ENCODE measurements around the gene AMFR.
A peak's percentile ranks its signal among the peaks of the same experiment; 100 is the strongest.

AMFR gene

DNA sequence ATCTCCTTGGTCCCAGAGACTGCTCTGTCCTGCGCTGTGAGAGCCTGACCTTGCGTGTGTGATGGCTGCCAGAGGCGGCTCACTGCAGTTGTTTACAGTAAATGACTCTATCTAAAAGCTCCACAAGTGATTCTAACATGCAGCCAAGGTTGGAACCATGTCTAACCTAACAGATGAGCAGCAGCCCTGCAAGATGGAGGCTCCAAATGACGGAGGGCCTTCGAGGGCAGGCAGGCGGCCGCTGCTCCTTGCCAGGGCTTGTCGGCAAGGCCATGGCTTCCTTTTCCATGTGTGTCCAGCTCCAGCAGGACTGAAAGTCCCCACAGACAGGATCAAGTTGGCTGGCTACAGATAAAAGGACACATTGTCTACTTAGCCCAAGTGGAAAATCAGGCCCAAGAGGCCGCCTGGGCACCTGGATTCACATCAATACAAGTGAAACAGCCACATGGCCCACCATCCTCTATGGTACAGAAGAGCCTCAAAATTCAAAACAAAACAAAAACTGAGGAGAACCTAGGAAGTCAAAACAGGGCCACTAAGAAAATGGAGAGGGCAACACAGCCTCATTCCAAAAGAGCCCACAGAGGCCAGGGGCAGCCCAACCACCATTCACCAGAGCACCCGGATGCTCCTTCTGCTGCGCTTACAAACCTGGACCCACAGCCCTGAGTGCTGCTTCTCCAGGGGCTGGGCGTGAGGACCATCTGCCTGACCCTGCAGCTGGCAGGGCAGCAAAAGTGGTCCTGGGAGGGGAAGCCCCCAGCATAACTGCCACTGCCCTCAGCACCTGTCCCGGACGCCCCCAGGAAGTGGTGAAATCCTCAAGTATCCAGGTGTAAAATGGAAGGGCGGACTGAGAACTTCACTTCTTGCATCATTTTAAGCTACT lies 65.0 kb downstream of the AMFR start:
- DNase-seq: no peak

DNA sequence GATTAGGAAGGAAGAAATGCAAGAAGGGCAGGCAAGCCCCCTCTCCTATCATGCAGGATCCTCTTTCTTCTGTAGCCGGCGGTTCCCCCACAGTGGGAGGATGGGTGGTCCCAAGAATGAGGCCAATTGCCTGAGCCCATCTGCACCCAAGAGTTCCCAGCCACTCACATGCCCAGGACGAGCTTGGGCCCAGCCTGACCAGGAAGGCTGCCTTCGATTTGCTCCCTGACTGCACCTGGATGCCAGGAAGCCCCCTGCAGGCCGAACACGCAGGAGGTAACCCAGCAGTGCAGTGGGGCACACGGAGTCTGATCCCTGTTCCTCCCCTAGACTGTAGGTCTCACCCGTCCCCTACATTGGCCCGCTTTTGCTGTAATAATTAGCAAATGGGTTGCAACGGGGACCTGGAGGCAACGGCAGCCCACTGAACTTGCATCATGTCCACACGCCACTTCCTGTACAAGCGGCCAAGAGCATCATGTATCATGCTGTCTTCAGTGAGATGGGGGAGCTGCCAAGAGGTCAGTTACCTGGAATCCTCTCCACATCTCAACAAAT lies 67.5 kb downstream of the AMFR start:
- DNase-seq: no peak

DNA sequence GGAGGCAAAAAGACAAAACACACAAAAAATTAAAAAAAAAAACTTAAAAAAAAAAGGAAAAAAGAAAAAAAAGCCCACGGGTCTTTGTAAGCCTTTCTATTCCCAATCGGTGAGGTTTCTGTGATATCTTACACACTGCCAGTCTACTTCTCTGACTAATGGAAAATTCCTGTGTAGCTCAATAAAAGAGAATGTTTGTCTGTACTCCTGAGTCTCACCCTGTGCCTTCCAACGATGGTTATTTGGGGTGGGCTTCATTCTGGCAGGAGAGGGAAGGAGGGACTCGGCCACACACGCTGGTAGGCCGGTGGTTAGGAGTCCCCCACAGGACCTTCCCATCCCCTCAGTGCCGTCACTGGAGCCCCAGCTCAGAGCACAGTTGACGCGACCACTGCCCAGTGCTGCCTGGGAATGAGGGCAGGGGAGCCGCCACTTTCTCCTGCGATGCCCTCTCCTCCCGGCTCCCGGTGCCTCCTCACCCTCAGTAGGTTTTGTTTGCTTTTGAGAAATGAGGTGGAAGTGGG lies 68.0 kb downstream of the AMFR start:
- DNase-seq: no peak

DNA sequence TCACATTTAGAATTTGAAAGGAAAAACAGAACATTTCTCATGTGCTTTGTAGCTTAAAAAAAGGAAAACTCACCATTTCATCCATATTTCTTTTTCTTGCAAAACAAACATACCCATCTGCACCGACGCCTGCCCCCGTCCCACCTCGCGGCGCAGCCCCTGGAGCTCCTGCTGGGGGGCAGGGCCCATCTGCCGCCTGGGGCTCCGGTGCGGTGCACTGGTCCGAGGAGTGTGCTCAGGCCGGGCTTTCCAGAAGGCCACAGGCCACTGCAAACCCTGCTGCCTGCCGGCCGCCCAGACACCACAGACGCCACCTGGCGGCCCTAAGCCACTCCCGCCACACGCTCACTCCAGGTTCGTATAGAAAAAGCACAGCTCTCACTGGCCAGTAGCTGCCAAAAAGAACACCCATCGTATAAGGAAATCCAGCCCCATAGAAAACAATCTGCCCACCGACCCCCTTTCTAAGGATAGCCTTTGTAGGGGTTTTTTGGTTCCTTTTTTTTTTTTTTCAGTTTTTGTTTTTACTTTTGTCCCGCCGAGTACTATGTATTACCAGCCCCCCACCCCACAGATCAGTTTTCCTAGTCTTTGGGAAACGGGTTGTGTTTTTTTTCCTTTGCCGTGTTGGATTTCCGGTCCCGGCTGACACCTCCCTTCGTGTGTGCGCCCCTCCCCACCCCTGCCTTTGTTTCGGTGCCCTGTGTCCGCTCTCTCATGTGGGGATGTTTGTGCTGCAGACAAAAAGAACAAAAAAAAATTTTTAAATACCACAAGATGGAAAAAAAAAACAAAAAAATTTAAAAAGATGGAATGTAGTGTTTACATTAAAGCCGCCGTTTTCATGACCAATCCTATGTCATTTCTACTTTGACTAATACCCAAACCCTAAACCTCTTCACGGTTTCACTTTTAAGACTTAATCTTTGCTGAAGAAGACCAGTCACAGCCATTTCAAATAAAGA lies 68.8 kb downstream of the AMFR start:
- peak; percentile 38 for DNase-seq

DNA sequence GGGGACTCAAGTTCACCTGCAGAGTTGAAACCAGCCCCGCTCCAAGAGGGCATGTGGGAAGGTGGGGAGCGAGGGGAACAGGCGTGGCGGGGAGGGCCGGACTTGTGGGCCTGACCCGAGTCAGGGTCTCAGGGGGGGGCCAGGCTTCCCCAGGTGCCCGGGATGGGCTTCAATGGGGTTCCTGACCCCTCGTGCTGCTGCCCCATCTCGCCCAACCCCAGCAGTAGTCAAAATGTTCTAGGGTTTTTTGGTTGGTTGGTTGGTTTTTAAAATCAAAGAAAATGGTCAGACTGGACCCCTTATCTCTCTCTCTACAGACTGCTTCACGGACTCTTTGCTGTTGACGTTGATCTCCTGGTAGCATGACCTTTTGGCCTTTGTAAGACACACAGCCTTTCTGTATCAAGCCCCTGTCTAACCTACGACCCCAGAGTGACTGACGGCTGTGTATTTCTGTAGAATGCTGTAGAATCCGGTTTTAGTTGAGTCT lies 69.5 kb downstream of the AMFR start:
- DNase-seq: no peak

DNA sequence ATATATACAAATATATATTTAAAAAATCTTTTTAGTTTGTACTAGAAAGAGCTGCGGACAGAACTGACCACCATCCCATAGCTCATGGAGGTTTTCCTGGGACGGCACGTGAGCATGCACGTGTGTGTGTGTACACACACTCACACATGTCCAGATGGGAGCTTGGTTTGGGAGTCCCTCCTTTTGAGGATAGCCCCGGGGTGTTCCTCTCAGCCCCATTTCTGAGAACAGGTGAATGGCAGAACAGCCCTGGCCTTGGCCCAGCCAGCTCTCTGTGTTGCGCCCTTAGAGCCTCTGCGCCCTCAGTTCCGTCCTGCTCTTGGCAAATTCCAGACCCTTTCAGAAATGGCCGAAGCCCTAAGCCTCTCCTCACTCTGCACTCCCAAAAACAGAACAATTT lies 70.1 kb downstream of the AMFR start:
- no peak for DNase-seq

DNA sequence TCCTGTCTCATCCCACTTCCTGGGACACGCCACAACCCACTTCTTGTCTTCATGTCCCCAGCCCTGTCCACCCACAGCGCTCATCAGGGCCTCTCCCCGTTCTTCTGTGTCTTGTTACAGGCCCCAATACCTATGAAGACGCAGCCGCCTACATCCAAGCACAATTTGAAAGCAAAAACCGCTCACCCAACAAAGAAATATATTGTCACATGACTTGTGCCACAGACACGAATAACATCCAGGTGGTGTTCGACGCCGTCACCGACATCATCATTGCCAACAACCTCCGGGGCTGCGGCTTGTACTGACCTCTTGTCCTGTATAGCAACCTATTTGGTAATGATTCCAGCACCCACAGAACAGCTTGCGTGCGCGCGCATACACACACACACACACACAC lies 70.6 kb downstream of the AMFR start:
- no peak for DNase-seq

DNA sequence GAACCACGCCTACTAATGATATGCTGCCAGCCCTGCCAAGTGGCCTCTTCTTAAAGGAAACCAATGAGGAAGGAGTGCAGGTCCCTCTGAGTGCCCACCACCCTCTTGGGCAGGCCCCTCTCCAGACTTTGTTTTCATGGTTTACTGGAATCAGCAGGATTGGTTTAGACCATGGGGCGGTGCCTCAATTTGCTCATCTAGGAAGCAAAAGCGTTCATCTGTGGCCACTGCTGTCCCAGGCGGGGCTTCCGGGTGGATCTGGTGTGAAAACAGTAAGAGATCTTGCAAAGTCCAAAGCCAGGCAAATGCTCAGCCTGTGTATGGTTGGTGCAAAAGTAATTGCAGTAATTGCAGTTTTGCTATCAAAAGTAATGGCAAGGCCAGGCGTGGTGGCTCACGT lies 71.3 kb downstream of the AMFR start:
- no peak for DNase-seq

DNA sequence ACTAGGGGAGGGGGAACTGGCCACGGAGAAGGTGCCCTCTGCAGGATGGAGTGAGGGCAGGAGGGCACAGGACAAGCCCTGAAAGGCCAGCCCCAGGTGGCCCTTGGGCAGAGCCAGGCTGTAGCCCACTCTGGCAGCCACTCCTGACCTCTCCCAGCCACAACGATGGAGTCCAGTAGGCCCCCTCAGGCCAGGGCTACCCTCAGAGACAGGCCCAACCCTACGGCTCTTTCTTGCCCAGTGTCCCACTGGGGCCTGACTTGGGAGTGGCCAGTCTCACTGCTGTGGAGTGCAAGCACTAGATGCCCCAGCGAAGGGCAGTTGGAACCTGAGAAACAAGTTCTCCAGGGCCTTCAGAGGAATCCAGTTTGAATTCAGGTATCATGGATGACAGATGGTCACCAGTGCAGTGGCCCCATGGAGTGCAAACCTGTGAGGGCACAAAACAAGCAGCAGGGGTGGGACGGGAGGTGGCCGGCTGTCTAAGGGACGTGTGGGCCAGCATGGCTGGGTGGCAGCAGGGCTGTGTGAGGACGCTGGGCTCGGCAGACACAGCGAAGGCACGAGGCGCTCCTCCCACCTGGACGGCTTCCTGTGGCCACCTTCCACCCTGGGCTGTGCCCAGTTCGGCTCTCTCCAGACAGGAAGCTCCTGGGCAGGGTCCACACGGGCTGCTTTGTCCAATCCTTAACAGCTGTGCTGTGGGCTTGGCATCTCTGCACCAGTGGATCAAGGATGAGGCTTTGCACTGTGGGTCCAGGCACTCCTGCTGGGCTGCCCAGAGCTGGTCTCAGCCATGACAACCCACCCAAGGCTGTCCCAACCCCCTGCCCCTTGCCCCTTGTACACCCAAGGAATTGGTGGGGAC lies 72.1 kb downstream of the AMFR start:
- no peak for DNase-seq

DNA sequence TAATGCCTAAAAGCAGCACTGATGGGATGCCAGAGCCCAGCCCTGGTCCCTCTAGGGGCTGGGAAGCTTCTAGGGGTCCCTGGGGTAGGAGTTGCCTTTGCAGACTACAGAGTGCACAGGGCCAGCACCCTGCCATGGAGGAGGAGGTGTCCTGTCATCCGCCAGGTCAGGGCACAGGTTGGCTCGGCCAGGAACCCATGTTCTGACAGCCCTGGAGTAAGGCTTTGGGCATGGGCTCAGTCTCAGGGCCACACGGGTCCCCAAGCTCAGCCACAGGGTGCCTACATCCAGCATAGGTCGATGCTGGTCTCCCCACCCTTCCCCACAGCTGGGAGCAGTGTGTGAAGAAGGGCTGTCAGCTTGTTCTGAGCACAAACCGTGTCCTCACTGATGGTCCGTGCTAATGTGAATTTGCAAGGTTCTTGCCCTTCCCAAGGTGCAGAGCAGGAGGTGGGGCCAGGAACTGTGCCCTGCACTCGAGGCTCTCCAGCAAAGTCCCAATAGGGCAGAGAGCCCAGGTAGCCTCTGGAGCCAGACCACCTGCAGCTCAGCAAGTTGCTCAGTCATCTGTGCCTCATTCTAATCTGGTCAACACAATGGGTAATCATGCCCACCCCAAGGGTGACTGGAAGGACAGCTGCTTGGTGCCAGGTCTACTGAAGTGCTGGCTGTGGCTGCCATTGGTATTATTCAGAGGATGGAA lies 72.8 kb downstream of the AMFR start:
- no peak for DNase-seq

DNA sequence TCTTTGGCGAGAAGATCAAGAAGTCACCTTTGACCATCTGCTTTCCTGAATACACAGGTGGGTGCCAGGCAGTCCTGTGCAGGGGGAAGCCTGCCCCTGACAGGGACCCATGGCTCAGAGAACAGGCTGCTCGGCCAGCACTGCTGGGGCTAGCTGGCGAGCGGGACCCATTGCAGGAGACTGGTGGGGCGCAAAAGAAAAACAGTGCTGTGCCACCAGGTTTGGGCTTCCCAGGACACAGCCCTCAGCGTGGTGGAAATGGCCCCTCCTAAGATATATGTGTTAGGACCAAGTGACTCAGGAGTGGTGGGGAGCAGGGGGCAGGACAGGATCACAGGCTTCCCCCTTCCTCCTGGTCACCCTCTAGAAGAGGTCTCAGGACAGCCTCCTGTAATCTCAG lies 73.9 kb downstream of the AMFR start:
- DNase-seq: no peak

DNA sequence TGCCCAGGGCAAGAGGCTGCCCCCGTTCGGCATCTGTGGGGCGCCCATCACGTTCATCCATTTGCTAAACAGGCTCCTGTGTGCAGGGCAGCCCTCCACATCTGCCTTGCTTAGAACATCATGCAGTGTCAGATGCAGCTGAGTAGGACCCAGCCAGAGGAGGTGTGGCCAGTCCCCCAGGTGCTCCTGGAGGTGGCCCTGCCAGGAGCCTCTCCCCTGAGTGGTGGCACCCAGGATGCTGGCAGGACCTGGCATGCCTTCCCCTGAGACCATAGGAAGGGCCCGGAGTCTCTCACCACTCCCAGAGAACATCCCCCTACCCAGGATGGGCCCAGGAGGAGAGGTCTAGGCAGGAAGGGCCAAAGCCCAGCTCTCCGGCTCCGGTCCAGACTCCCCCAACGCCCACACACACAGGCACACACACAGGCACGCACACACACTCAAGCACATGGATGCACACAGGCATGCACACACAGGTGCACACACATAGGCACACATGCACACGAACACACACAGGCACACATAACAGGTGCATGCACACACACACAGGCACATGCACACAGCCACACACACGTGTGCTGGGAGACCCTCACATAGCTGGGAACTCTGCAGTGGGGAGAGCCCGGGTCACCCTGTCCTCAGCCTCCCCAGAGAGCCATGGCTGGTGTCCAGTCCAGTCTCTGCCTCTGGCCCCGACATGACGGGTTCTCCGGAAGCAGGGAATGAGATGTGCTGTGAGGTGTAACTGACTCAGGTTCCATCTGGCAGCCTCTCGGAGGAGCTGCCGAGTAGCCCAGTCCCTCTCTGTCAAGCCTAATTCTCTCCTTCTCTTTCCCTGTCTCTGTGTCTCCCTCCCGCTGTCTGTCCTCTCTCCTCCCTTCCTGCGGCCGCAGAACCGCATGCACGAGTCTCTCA lies 74.6 kb downstream of the AMFR start:
- DNase-seq: no peak

DNA sequence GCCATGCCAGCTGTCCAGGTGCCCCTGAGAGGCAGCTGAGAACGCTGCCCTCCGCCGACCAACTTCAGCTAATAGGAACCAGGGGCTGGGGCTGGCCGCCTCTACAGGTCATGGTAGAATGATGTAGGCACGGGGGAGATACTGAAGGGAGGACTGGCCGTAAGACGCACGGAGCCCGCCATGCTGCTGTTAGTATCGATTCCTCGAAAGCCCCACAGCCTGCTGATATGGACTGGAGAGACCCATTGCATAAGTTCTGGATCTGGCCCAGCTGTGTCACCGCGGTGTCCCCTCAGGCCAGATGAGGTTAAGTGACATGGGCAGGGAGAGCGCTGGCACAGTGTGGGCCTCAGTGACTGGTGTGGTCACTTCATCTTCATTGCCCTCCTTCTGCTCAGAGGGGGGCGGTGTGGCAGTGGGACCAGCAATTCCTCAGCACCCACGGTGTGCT lies 75.6 kb downstream of the AMFR start:
- no peak for DNase-seq

DNA sequence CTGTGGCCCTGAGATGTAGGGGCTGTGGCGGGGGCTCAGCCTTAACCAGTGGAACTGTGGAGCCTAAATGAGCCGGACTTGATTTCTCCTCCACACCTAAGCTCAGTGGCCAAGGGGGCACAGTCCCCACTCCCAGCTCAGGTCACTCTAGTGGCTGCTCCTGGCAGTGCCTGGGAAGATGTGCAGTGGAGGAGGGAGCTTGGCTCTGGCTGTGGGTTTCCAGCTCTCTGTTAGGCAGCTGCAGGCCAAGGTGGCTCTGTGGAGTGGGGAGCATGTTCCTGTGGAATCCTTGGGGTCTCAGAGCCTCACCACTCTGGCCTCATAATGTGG lies 76.3 kb downstream of the AMFR start:
- DNase-seq: no peak

DNA sequence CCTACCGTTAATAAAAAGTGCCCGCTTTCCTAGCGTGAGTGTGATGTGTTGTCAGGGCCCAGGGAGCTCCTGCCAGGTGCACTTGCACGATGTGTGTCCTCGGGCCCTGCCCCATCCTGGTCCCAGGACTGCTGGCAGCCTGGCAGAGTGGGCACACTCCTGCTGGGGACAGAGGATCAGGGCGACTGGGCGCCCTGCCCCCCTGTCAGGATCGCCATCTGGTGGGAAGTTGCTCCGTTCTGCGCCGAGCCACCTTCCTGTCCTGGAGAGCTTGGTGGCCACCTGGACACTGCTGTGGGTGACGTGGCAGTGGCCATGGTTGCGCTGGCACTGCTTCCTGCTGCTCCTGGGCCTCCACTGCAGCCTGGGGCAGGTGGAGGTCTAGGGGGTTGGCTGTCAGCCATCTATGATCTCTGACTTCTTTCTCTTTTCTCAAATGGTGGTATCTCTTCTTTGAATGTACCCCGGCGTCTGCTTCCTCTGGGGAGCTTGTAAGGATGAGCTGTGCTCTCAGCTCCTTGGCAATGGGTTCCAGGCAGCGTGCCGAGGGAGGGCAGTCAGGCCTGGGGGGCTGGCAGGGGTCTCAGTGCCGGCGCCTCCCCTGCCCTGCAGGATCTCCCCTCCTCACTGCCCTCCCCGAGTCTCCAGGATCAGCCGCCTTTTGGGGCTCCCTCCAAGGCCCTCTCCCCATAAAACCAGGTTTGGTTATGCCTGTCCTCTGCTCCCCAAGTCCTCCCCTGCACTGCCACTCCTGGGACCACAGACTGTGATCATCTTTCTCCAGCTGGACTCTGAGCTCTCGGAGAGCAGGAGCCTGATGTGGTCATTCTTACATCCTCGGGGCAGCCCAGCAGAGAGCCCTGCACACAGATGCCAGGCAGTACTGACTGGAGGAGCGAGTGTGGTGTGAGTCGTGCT lies 76.9 kb downstream of the AMFR start:
- DNase-seq: peak; percentile 80

DNA sequence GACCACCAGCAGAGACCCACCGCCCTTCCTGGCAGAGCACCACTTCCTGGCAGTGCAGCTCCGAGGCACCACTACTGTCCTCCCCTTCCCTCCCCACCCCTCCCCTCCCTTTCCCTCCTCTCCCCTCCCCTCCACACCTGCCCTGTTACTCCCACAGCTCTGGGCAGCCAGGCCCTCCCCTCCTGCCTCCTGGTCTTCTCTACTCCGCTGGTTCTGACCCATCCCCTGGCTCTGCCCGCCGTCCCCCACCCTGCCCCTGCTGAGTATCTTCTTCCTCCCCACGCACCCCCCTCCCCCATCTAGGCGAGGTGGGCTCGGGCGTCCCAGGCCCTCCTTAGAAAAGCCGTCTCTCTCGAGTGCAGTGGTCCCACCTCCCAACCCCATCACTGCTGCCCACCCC lies 77.7 kb downstream of the AMFR start:
- DNase-seq: no peak

DNA sequence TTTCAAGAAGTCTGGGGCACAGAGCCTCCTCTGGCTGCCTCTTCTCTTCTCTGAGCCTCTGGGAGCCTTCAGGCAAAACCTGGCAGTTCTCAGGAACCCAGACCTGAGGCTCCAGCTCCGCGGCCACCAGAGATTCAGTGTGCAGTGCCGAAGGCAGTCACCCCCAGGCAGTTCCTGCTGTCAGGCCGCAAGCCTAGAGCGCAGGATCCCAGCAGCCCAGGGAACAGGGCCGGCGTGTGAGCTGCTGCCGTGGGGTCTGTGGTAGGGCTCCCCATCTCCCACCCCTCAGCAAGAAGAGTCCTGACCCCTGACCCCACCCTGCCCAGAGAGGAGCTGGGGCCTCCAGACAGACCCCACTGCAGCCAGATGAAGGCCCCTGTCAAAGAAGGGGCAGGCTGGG lies 78.2 kb downstream of the AMFR start:
- DNase-seq: no peak

DNA sequence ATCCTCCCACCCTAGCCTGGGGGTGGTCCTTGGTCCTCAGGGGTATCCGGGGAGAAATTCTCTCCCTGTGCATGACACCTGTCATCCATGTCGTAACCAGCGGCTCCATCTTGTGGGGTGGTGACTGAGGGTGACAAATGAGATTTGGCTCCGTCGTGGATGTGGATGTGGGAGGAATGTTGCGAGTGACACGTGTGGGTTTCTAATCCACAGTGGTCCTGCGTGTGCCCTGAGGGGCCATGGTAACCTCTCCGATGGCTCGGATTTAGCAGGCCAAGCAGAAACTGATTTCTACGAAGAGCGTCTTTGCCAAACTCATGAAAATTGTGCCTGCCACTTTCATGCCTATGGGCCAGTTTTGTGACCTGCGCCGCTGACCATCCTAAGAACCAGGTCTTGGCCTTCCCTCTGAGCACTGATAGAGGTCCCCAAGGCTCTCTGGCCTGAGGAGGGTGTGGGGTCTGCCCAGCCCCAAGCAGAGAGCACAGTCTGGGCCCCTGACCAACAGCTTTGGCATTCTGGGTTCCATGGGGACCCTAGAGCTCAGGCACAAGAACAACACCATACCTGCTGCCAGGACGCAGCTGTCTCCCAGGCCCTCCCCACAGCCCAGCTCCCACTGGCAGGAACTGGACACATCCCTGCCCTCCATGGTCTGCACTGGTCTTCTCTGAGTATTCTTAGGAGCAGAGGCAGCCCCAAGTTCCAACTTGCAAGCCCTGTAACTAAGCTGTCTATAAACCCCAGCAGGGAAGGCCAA lies 79.0 kb downstream of the AMFR start:
- DNase-seq: no peak

Measured in DMS 273 treated with DMSO at 0.1 percent for 48 hours (cell line).